ENCODE results near the gene SH3D19.

The SH3D19 gene

DNA sequence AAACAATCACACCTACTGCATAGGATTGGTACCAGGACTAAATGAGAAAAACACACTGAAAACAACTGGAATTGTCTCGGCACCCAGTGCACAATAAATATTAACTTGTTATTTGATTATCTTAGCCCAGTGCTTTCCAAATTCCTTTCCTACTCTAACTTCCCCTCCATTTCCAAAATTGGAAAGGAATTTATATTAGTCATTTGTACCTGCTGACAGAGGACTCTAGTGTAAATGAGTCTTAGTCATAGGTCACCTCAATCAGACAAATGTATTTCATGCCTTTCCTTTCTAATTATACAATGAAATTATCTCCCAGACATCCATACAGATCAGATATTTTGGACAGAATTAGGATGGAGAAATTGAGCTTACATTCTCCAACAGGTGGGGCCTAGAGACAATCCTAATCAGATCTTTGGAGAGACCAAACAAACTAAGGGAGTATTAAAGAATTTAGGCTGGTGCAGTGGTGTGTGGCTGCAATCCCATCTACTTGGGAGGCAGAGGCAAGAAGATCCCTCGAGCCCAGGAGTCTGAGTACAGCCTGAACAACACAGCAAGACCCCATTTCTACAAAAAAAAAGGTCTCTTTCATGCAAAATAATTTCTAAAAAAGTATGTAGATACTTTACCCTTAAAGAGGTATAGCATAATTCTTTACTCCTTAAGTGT is 10.1 kb downstream of the SH3D19 start:
- Mint-ChIP-seq H3K27me3 (peaks cover 33% of the 10 kb centered on the region), H3K36me3 (ENCODE audit: insufficient read depth) (no peaks in the 10 kb centered on the region), H3K4me3 (no peak overlapping the region), H3K4me1 (no peaks in the 10 kb centered on the region), H3K9me3 (no peaks in the 10 kb centered on the region), H3K27ac (ENCODE audit: low read depth) (no peak overlapping the region)
- DNase-seq (ENCODE audit: low spot score in 2 of 2) (no peak), ATAC-seq (replicated peaks; ENCODE audit: extremely low read depth, poor library complexity, severe bottlenecking) (no peak)

DNA sequence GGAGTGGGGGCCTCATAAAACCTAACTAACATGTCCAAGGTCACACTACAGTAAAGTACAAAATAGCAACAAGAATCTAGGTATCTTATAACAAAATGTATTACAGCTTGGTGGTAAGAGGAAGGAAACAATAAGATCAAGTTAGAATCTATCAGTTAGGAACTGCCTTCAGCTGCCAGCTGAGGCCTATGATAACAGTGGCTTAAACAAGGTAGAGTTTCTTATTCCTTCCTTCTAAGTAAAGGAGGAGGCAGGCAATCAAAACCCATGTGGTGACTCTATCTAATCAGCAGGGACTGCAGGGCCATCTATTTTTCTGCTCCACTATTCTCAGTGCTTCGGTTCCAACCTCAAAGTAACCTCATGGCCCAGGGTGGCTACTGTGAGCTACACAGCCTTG is 10.9 kb downstream of the SH3D19 start:
- Mint-ChIP-seq H3K9me3 (no peaks in the 10 kb centered on the region), H3K4me1 (no peaks in the 10 kb centered on the region), H3K36me3 (ENCODE audit: insufficient read depth) (no peaks in the 10 kb centered on the region), H3K27ac (ENCODE audit: low read depth) (no peak overlapping the region), H3K27me3 (peaks cover 24% of the 10 kb centered on the region), H3K4me3 (no peak overlapping the region)
- ATAC-seq (replicated peaks; ENCODE audit: extremely low read depth, poor library complexity, severe bottlenecking) (no peak), DNase-seq (ENCODE audit: low spot score in 2 of 2) (no peak)

DNA sequence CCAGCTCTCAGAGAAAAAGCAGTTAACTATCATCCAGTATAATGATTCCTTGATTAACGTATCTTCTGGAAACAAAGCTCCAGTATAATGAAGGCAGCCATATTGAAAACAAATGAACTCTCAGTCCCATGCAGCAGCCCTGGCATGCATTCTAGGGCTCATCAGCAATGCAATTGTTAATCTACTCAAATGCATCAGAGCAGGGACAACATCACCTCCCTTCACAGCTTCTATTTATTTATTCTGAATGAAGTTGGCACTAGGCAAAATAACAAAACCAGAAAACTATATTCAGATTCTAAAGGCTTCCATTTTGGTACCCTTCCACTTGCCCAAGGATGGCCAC is 11.4 kb downstream of the SH3D19 start:
- Mint-ChIP-seq H3K27ac (ENCODE audit: low read depth) (no peak overlapping the region), H3K4me1 (no peaks in the 10 kb centered on the region), H3K27me3 (peaks cover 21% of the 10 kb centered on the region), H3K9me3 (no peaks in the 10 kb centered on the region), H3K4me3 (no peak overlapping the region), H3K36me3 (ENCODE audit: insufficient read depth) (no peaks in the 10 kb centered on the region)
- DNase-seq (ENCODE audit: low spot score in 2 of 2) (no peak), ATAC-seq (replicated peaks; ENCODE audit: extremely low read depth, poor library complexity, severe bottlenecking) (no peak)

DNA sequence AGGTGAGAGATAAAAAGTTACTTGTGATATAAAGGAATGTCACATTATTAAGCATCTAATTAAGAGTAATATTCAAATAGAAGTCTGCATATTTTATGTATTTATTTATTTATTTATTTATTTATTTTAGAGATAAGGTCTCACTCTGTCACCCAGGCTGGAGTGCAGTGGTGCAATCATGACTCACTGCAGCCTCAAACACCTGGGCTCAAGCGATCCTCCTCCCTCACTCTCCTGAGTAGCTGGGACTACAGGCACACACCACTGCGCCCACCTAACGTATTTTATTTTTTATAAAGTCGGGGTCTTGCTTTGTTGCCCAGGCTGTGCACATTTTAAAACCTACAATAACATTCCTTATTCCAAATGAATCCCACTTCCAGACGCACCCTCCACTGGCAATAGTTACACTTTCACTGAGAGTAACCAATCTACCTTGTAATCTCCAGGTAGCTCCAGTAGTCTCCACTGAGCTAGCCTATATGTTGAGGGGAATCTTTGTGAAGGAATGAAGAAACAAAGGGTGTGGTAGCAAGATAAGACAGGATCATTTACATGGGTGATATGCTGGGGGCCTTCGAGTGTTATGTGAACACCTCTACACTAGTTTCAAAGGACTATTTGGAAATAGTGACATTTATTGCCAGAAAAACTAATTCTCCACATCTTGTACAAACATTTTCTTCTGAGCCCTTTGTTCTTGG is 11.9 kb downstream of the SH3D19 start:
- DNase-seq (ENCODE audit: low spot score in 2 of 2) (no peak), ATAC-seq (replicated peaks; ENCODE audit: extremely low read depth, poor library complexity, severe bottlenecking) (no peak)
- Mint-ChIP-seq H3K27ac (ENCODE audit: low read depth) (no peak overlapping the region), H3K9me3 (no peaks in the 10 kb centered on the region), H3K4me1 (no peaks in the 10 kb centered on the region), H3K4me3 (no peak overlapping the region), H3K27me3 (peaks cover 21% of the 10 kb centered on the region), H3K36me3 (ENCODE audit: insufficient read depth) (no peaks in the 10 kb centered on the region)

DNA sequence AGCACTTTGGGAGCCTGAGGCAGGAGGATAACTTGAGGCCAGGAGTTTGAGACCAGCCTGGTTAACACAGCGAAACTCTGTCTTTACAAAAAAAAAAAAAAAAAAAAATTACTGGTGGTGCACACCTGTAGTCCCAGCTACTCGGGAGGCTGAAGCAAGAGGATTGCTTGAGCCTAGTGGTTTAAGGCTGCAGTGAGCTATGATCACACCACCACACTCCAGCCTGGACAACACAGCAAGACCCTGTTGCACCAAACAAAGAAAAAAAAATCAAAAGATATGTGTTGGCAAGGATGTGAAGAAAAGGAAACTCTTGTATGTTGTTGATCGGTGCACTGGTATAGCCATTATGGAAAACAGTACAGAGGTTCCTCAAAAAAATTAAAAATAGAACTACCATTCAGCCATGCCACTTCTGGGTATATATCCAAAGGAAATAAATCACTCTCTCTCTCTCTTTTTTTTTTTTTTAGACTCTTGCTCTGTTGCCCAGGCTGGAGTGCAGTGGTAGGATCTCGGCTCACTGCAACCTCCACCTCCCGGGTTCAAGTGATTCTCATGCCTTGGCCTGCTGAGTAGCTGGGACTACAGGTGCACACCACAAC is 15.2 kb downstream of the SH3D19 start:
- Mint-ChIP-seq H3K27me3 (no peaks in the 10 kb centered on the region), H3K27ac (ENCODE audit: low read depth) (no peak overlapping the region), H3K36me3 (ENCODE audit: insufficient read depth) (no peaks in the 10 kb centered on the region), H3K4me3 (no peak overlapping the region), H3K9me3 (no peaks in the 10 kb centered on the region), H3K4me1 (no peaks in the 10 kb centered on the region)
- no peak for DNase-seq (ENCODE audit: low spot score in 2 of 2)
- no peak for ATAC-seq (replicated peaks; ENCODE audit: extremely low read depth, poor library complexity, severe bottlenecking)

DNA sequence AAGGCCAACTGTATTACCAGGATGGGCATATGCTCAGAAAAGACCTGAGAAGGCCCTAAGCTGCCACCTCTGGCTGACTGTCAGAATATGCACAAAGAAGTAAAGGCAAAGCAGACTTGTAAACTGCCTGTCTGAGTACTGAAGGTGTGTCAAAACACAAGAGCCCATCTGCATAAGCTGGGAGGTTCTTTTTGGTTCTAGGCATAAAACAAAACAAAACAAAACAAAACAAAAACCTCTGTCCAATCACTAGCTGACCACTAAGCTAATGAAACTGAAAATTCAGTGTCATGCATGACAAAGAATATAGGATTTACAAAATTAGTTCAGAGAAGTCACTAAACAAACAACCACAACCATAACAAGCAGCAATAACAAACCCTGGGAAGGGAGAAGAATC is 20.6 kb downstream of the SH3D19 start:
- Mint-ChIP-seq H3K36me3 (ENCODE audit: insufficient read depth) (no peaks in the 10 kb centered on the region), H3K4me1 (no peaks in the 10 kb centered on the region), H3K27ac (ENCODE audit: low read depth) (no peak overlapping the region), H3K4me3 (no peak overlapping the region), H3K27me3 (peaks cover 10% of the 10 kb centered on the region), H3K9me3 (no peaks in the 10 kb centered on the region)
- no peak for ATAC-seq (replicated peaks; ENCODE audit: extremely low read depth, poor library complexity, severe bottlenecking)
- no peak for DNase-seq (ENCODE audit: low spot score in 2 of 2)

DNA sequence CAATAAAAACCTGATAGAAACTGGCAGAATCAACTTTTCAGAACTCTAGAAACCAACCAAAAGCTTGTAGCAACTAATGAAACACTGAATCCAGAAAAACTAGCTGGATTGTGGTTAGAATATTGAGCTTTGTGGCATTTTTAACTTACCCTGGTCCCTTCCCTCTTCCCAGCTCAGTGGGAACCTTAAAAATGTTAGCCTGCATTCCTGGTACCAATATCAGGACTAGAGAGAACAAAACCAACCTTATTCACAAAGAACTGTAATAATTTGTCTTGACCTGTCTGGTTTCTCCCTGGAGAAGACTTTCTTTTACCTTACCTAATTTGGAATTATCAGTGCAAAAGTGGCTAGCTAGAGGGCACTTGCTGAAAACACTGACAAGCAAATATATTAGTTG is 21.2 kb downstream of the SH3D19 start:
- H3K27me3 Mint-ChIP-seq: peaks cover 10% of the 10 kb centered on the region
- H3K4me3 Mint-ChIP-seq: no peak overlapping the region
- H3K27ac Mint-ChIP-seq (ENCODE audit: low read depth): no peak overlapping the region
- no peak for DNase-seq (ENCODE audit: low spot score in 2 of 2)
- ATAC-seq (replicated peaks; ENCODE audit: extremely low read depth, poor library complexity, severe bottlenecking): no peak
- H3K4me1 Mint-ChIP-seq: no peaks in the 10 kb centered on the region
- no peaks in the 10 kb centered on the region for H3K9me3 Mint-ChIP-seq
- no peaks in the 10 kb centered on the region for H3K36me3 Mint-ChIP-seq (ENCODE audit: insufficient read depth)

DNA sequence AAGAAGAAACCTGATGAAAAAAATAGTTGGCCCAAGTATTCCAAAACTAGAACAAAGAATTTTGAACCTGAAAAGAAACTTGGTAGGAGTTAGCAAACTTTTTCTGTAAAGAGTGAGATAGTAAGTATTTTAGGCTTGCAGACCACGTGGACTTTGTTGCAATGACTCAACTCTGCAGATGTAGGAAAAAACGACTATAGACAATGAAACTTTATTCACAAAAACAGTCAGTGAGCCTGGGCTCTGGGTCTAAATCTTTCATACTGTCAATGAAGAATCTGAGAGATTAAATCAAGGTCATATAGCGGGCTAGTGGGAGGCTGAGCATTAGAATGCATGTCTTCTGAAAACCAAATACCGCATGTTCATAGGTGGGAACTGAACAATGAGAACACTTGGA is 23.0 kb downstream of the SH3D19 start:
- Mint-ChIP-seq H3K27me3 (peaks cover 13% of the 10 kb centered on the region), H3K36me3 (ENCODE audit: insufficient read depth) (no peaks in the 10 kb centered on the region), H3K4me1 (no peaks in the 10 kb centered on the region), H3K9me3 (no peaks in the 10 kb centered on the region), H3K27ac (ENCODE audit: low read depth) (no peak overlapping the region), H3K4me3 (no peak overlapping the region)
- no peak for ATAC-seq (replicated peaks; ENCODE audit: extremely low read depth, poor library complexity, severe bottlenecking)
- no peak for DNase-seq (ENCODE audit: low spot score in 2 of 2)

DNA sequence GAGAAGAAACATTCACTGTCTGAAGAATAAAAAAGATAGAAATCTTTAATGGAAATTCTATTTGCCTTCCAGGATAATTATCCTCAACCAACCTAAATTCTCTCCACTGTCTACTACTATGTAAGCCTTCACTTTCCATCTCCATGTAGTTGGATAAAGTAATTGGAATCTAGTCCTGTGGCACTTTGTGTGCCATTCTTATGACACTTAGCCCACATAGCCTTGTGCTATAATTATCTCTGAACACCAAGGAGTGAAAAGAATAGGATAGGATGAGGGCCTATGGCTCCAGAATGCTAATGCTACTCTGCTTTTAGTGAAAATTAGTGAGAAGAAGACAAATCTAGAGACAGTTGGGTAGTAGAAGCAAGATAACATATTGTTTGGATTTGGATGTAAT is 28.2 kb downstream of the SH3D19 start:
- no peaks in the 10 kb centered on the region for H3K9me3 Mint-ChIP-seq
- DNase-seq (ENCODE audit: low spot score in 2 of 2) (no peak), ATAC-seq (replicated peaks; ENCODE audit: extremely low read depth, poor library complexity, severe bottlenecking) (no peak)
- H3K36me3 Mint-ChIP-seq (ENCODE audit: insufficient read depth): peaks cover 2% of the 10 kb centered on the region
- no peaks in the 10 kb centered on the region for H3K4me1 Mint-ChIP-seq
- peaks cover 19% of the 10 kb centered on the region for H3K27me3 Mint-ChIP-seq
- H3K4me3 Mint-ChIP-seq: no peak overlapping the region
- H3K27ac Mint-ChIP-seq (ENCODE audit: low read depth): no peak overlapping the region

DNA sequence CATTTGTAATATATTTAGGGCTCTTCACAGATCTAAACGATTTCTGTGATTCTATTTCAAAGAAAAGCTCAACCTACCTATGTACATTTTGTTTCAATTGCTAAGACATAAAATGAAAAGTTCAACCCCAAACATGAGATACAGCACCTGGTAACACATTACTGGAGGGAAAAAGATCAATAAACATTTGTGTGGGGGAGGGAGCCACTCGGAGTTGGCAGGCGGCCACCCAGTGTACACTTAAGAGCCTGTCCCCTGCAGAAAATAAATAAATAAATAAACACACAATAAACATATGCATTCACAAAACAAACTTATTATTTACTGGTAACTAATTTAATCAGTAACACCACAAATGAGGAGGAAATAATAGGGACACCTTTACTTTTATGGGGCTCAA is 29.2 kb downstream of the SH3D19 start:
- H3K27me3 Mint-ChIP-seq: peaks cover 12% of the 10 kb centered on the region
- DNase-seq (ENCODE audit: low spot score in 2 of 2) (no peak), ATAC-seq (replicated peaks; ENCODE audit: extremely low read depth, poor library complexity, severe bottlenecking) (no peak)
- no peak overlapping the region for H3K4me3 Mint-ChIP-seq
- H3K4me1 Mint-ChIP-seq: no peaks in the 10 kb centered on the region
- no peaks in the 10 kb centered on the region for H3K9me3 Mint-ChIP-seq
- no peak overlapping the region for H3K27ac Mint-ChIP-seq (ENCODE audit: low read depth)
- H3K36me3 Mint-ChIP-seq (ENCODE audit: insufficient read depth): peaks cover 2% of the 10 kb centered on the region

DNA sequence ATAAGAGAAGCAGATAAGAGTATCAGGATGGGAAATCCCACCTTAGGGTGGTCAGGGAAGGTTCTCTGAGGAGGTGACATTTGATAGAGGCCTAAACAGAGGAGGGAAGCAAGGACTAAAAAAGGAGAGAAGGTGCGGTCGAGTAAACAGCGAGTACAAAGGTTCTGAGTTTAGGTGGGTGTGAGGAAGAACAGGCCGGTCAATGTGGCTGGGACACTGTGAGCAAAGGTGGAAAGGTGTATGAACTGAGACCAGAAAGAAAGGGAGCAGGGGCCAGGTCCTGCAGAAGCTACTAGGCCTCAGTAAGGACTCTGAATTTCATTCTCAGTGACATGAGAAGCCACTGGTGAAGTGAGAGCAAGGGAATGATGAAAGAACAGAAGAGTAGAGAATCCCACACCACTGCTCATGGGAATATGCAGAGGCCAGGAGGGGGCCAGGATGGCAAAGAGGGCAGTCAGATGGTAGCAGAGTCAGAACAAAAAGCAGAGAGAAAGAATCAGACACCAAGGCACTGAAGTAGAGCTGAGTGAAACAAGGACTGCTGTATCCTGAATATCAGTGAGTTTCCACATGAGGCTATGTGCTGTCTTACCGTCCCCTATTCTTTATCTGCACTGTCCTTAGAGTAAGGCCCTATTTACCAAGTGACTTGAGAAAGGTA is 30.4 kb downstream of the SH3D19 start:
- Mint-ChIP-seq H3K4me1 (no peaks in the 10 kb centered on the region), H3K4me3 (no peak overlapping the region), H3K27me3 (peaks cover 10% of the 10 kb centered on the region), H3K27ac (ENCODE audit: low read depth) (no peak overlapping the region), H3K9me3 (no peaks in the 10 kb centered on the region), H3K36me3 (ENCODE audit: insufficient read depth) (peaks cover 2% of the 10 kb centered on the region)
- DNase-seq (ENCODE audit: low spot score in 2 of 2): no peak
- ATAC-seq (replicated peaks; ENCODE audit: extremely low read depth, poor library complexity, severe bottlenecking): no peak

DNA sequence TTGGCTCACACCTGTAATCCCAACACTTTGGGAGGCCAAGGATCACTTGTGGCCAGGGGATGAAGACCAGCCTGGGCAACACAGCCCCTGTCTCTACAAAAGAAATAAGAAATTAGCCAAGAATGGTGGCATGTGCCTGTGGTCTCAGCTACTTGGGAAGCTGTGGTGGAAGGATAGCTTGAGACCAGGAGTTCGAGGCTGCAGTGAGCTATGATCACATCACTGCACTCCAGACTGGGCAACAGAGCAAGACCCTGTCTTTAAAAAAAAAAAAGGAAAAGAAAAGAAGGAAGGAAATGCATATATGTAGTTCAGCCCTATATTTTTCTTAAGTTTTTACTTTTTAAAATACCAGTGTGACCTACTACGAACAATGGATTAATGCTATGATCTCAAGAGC is 33.4 kb downstream of the SH3D19 start:
- H3K27me3 Mint-ChIP-seq: peaks cover 2% of the 10 kb centered on the region
- no peak overlapping the region for H3K27ac Mint-ChIP-seq (ENCODE audit: low read depth)
- H3K36me3 Mint-ChIP-seq (ENCODE audit: insufficient read depth): peaks cover 2% of the 10 kb centered on the region
- no peaks in the 10 kb centered on the region for H3K4me1 Mint-ChIP-seq
- DNase-seq (ENCODE audit: low spot score in 2 of 2) (no peak), ATAC-seq (replicated peaks; ENCODE audit: extremely low read depth, poor library complexity, severe bottlenecking) (no peak)
- H3K9me3 Mint-ChIP-seq: no peaks in the 10 kb centered on the region
- H3K4me3 Mint-ChIP-seq: no peak overlapping the region

DNA sequence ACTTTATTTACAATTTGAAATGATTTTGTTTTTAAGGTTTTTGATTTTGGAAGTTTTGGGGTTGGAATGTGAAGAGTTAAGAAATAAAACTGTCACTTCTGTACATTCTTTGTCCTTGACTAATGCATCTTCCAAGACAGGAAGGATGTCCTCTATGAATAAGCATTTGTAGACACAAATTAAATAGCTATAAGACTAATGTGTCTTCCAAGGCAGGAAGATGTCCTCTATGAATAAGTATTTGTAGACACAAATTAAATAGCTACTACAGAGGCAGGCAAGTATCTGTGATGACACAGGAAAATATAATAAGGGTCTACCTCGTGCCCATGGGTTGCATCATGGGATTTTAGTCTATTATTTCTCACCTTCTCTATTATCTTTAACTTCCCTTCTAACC is 33.9 kb downstream of the SH3D19 start:
- peaks cover 2% of the 10 kb centered on the region for H3K36me3 Mint-ChIP-seq (ENCODE audit: insufficient read depth)
- no peaks in the 10 kb centered on the region for H3K9me3 Mint-ChIP-seq
- DNase-seq (ENCODE audit: low spot score in 2 of 2) (no peak), ATAC-seq (replicated peaks; ENCODE audit: extremely low read depth, poor library complexity, severe bottlenecking) (no peak)
- no peak overlapping the region for H3K4me3 Mint-ChIP-seq
- H3K27me3 Mint-ChIP-seq: no peaks in the 10 kb centered on the region
- H3K4me1 Mint-ChIP-seq: no peaks in the 10 kb centered on the region
- H3K27ac Mint-ChIP-seq (ENCODE audit: low read depth): no peak overlapping the region

All from central memory CD8-positive, alpha-beta T cell (primary cell).